G401 (cell line): ENCODE measurements around the gene LRBA. TPM values are rescaled to one million over a fixed set of nuclear protein-coding genes. Genes with fewer than 3 reads are reported as not detected.
"Not testable (repeated sequence)": the region's sequence is repeated elsewhere in the genome, so short reads cannot be mapped to it uniquely, and the experiment has no call there.

Experiments
- DNase-seq: peaks from one replicate; pipeline ENCODE4 v3.0.0-alpha.2; 2015; ENCODE audit warnings: low spot score
- in situ Hi-C: cut with HindIII; loops from 2 replicates; pipeline ENCODE4 v1.10.0; 2016; ENCODE audit warnings: low sequenced_read_pairs, mixed read lengths
- total RNA-seq: library from RNA; depleted of rRNA; stranded (reverse); fragments of >200 nt; shearing (Covaris generic); gene quantifications from 2 replicates; pipeline ENCODE4 v1.2.3, GENCODE V29; 2014

Gene LRBA
- total RNA-seq, 1 experiment from 2014 or later = 71.7 TPM

GRCh38 chr4:150978738-150979575 is 36.1 kb downstream of the LRBA start:
- no peak for DNase-seq
- in situ Hi-C loops = no loop called here

DNA sequence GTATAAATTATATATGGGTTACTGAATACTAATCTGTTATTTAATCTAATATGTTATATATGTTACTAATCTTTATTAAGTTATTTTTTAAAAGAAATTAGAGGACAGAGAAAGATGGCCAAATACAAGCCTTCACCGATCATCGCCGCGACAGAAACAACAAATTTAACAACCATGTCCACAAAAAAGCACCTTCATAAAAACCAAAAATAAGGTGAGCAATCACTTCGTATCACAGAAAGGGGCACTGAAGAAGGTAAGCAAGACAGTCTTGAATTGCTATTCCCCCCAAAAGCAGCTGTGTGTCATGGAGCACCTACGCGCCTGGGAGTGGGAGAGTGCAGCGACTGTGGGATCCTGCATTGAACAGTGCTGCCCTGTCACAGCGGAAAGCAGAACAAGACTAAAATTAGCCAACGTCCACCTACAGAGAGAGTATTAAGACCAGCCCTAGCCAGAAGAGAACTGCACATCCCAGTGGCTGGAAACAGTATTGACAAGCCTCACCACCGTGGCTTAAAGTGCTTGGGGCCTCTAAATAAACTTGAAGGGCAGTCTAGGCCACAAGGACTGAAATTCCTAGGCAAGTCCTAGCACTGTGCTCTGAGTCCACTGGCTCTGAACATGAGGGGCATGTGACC is 38.5 kb downstream of the LRBA start:
- in situ Hi-C loops = no loop called here
- DNase-seq = no peak

- in situ Hi-C loops = no loop called here
- no peak for DNase-seq
Observed at GRCh38 chr4:150974750-150975149, 40.3 kb downstream of the LRBA start.

GRCh38 chr4:150974252-150974640 is 40.8 kb downstream of the LRBA start:
- DNase-seq = no peak
- in situ Hi-C loops = no loop called here

GRCh38 chr4:150973626-150974251 is 41.3 kb downstream of the LRBA start:
- in situ Hi-C loops = no loop called here
- no peak for DNase-seq

- in situ Hi-C loops = no loop called here
Observed at GRCh38 chr4:150972592-150972991, 42.5 kb downstream of the LRBA start.

GRCh38 chr4:150971901-150972300 is 43.2 kb downstream of the LRBA start:
- in situ Hi-C loops = no loop called here
- DNase-seq = no peak

More at GRCh38 chr4:150972592-150972991, 42.5 kb downstream of the LRBA start:
- no peak for DNase-seq

DNA sequence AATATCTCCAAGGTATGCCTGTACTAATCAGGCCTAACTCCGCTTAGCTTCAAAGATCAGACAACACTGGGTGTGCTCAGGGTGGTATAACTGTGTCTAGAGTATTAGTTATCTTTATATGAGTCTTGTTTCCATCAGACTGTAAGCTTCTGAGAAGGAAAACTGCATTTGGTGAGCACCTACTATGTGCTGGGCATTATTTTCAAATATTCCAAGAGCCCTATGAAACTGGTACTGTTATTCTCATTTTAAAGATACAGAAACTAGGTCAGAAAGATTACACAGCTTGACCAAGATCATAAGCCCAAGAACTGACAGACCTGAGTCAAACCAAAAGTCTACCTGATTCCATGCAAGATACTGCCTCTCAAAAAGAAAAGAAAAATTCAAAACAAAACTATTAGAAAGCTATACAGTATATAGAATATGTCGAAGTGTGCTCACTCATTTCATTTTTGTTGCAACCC is 44.4 kb downstream of the LRBA start:
- no peak for DNase-seq
- in situ Hi-C loops = no loop called here

GRCh38 chr4:150964754-150965153 is 50.3 kb downstream of the LRBA start:
- in situ Hi-C loops = no loop called here
- DNase-seq = no peak

DNA sequence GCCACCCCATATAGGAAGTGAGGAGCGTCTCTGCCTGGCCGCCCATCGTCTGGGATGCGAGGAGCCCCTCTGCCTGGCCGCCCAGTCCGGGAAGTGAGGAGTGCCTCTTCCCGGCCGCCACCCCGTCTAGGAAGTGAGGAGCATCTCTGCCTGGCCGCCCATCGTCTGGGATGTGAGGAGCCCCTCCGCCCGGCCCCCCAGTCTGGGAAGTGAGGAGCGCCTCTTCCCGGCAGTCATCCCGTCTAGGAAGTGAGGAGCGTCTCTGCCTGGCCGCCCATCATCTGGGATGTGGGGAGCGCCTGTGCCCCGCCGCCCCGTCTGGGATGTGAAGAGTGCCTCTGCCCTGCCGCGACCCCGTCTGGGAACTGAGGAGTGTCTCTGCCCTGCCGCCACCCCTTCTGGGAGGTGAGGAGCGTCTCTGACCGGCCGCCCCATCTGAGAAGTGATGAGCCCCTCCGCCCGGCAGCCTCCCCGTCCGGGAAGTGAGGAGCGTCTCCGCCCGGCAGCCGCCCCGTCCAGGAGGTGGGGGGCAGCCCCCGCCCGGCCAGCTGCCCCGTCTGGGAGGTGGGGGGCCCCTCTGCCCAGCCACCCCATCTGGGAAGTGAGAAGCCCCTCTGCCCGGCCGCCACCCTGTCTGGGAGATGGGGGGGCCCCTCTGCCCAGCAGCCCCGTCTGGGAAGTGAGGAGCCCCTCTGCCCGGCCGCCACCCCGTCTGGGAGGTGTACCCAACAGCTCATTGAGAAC is 51.3 kb downstream of the LRBA start:
- DNase-seq, in situ Hi-C loops: not testable (repeated sequence)

DNA sequence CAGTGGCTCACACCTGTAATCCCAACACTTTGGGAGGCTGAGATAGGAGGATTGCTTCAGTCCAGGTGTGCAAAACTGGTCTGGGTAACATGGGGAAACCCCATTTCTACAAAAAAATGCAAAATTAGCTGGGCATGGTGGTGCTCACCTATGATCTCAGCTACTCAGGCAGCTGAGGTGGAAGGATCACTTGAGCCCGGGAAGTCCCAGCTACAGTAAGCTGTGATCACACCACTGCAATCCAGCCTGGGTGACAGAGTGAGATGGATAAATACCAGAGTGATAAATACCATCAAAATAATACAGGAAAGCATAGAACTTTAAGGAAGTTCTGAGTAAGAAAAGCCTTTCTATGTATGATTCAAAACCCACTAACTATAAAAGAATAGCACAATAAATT is 52.8 kb downstream of the LRBA start:
- in situ Hi-C loops = no loop called here
- DNase-seq = no peak

GRCh38 chr4:150961566-150961965 is 53.5 kb downstream of the LRBA start:
- DNase-seq = no peak
- in situ Hi-C loops = no loop called here

DNA sequence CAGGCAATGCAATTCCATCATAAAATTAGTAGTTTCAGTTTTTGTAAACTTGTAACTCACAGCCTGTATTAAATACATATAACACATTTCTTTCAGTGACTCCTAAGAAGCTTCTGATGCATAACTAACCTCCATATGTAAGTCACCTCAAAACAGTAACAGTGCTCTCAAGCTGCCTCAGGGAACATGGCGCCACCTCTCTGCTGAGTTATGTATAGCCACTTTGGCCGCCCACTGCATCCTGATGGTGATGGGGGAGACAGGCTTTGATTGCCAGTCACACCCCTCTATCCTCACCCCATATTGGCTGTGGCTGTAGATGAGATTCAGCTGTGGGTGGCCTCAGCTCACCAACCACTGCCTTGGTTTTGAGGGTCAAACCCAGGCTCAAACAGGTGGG is 54.3 kb downstream of the LRBA start:
- DNase-seq = no peak
- in situ Hi-C loops = no loop called here

DNA sequence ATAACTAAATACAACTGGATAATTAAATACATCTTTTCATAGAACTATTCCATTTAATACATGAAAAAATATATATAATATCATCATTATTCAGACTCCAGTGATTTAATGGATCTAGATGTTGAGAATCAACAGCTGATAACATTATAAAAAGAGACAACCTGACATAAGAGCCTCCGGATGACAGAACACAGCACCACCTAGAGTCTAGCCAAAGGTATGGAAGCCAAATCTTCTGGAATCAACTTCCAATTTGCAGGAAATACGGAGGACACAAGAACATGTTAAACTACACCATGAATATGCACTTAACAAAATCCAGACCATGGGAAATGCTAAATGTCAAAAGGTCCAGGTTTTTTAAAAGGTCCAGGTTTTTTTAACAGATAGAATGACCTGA is 55.0 kb downstream of the LRBA start:
- no peak for DNase-seq

GRCh38 chr4:150957981-150958380 is 57.1 kb downstream of the LRBA start:
- DNase-seq, in situ Hi-C loops: not testable (repeated sequence)

More for the DNA sequence above, 55.0 kb downstream of the LRBA start:
- in situ Hi-C loops = no loop called here

DNA sequence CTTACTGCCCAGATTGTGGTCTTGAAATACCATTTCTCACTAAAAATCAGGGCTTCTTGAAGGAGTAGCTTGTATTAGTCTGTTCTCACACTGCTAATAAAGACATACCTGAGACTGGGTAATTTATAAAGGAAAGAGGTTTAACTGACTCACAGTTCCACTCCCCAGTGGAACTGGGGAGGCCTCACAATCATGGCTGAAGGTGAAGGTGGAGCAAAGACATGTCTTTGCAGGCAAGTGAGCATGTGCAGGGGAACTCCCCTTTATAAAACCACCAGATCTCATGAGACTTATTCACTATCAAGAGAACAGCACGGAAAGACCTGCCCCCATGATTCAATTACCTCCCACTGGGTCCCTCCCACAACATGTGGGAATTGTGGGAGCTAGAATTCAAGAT is 58.0 kb downstream of the LRBA start:
- in situ Hi-C loops, DNase-seq: not testable (repeated sequence)

DNA sequence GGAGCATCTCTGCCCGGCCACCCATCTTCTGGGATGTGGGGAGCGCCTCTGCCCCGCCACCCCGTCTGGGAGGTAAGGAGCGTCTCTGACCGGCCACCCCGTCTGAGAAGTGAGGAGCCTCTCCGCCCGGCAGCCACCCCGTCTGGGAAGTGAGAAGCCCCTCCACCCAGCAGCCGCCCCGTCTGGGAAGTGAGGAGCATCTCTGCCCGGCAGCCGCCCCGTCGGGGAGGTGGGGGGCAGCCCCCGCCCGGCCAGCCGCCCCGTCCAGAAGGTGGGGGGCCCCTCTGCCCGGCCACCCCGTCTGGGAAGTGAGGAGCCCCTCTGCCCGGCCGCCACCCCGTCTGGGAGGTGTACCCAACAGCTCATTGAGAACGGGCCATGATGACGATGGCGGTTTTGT is 61.2 kb downstream of the LRBA start:
- DNase-seq, in situ Hi-C loops: not testable (repeated sequence)

DNA sequence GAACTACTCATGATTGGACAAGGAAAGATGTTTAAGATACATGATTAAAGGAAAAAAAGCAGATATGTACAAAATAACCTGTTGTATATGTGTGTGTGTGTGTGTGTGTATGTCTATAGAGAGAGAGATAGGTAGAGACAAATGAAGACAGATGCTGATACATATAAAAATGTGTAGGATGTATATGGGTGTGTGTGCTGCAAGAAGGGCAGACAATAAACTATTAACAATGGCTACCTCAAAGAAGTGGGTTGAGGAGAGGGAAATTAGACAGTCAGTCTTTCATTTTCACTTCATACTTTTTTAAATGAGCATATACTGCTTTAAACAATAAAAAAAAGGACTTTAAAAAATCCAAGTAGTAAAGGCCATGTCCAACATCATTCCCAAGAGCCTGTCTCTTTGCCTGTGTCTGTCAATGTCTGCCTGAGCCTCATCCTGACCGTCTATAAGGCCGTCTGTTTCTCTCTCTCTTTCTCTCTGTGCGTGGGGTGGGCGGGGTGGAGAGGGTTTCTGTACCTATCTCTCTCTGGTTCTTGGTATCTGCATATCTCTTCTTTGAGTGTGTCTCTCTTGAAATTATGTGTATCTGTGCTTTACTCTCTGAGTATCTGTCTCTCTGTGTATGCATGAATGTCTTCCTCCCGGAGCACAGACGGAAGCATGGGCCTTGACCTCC is 62.8 kb downstream of the LRBA start:
- in situ Hi-C loops = no loop called here
- no peak for DNase-seq
